Gastroesophageal sphincter (tissue), 3 donors: ENCODE measurements around the gene ADAM33.

Experiments
- POLR2A ChIP-seq, 2 donors: fragments of 450-650 bp; IDR thresholded peaks; one replicate each; pipeline ENCODE4 v1.6.1; 2017; ENCODE audit warnings: antibody characterized with exemption in 2 of 2, mild to moderate bottlenecking in 2 of 2, moderate library complexity in 1 of 2
- POLR2AphosphoS5 ChIP-seq: sonication (generic); formaldehyde crosslinking; IDR thresholded peaks from one replicate; pipeline ENCODE4 v1.6.1; 2017; ENCODE audit warnings: antibody characterized with exemption
- TF ChIP-seq, protein P1 (sequence below), 4 experiments: fragments of 200-600 bp in 2 of 4; fragments of 450-650 bp in 2 of 4; sonication (generic) in 1 of 4; IDR thresholded peaks; one replicate each; pipeline ENCODE4 v1.5.1; 2017 to 2019; ENCODE audit warnings: antibody characterized with exemption in 4 of 4, mild to moderate bottlenecking in 2 of 4, moderate library complexity in 2 of 4

DNA sequence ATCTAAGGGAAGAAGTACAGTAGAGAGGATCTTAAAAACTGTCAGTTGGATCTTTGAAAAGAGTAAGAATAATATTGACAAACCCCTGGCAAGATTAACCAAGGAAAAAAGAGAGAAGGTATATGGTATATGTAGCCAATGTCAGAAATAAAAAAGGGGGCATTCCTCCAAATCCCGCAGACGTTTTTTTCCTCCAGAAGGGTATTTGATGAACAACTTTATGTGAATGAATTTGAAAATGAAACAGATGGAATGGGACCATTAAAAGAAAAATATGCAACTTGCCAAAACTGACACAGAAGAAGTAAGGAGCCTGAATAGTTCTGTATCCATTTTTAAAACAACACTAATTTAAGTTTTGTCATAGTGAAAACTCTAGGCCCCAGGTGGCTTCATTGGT lies 54.3 kb downstream of the ADAM33 start:
- TF ChIP-seq, protein P1, sequence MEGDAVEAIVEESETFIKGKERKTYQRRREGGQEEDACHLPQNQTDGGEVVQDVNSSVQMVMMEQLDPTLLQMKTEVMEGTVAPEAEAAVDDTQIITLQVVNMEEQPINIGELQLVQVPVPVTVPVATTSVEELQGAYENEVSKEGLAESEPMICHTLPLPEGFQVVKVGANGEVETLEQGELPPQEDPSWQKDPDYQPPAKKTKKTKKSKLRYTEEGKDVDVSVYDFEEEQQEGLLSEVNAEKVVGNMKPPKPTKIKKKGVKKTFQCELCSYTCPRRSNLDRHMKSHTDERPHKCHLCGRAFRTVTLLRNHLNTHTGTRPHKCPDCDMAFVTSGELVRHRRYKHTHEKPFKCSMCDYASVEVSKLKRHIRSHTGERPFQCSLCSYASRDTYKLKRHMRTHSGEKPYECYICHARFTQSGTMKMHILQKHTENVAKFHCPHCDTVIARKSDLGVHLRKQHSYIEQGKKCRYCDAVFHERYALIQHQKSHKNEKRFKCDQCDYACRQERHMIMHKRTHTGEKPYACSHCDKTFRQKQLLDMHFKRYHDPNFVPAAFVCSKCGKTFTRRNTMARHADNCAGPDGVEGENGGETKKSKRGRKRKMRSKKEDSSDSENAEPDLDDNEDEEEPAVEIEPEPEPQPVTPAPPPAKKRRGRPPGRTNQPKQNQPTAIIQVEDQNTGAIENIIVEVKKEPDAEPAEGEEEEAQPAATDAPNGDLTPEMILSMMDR (IDR thresholded peaks at IDR 0.05), result no peak
- TF ChIP-seq POLR2AphosphoS5 (no peak), POLR2A (IDR thresholded peaks at IDR 0.05) (no peak)
